EL (cell line): Measurements from ENCODE around the gene ADGRF3.
A peak's percentile ranks its signal among the peaks of the same experiment; 100 is the strongest.
"Not testable (repeated sequence)": the region's sequence is repeated elsewhere in the genome, so short reads cannot be mapped to it uniquely, and the experiment has no call there.

ENCODE experiments used
- DNase-seq: peaks from one replicate; pipeline ENCODE4 v3.0.0-alpha.2; 2016

The ADGRF3 gene, protein sequence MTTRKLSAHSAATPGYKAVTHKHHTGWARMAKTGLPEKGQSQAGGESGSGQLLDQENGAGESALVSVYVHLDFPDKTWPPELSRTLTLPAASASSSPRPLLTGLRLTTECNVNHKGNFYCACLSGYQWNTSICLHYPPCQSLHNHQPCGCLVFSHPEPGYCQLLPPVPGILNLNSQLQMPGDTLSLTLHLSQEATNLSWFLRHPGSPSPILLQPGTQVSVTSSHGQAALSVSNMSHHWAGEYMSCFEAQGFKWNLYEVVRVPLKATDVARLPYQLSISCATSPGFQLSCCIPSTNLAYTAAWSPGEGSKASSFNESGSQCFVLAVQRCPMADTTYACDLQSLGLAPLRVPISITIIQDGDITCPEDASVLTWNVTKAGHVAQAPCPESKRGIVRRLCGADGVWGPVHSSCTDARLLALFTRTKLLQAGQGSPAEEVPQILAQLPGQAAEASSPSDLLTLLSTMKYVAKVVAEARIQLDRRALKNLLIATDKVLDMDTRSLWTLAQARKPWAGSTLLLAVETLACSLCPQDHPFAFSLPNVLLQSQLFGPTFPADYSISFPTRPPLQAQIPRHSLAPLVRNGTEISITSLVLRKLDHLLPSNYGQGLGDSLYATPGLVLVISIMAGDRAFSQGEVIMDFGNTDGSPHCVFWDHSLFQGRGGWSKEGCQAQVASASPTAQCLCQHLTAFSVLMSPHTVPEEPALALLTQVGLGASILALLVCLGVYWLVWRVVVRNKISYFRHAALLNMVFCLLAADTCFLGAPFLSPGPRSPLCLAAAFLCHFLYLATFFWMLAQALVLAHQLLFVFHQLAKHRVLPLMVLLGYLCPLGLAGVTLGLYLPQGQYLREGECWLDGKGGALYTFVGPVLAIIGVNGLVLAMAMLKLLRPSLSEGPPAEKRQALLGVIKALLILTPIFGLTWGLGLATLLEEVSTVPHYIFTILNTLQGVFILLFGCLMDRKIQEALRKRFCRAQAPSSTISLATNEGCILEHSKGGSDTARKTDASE

GRCh38 chr2:26346454-26347053 lies at the start of gene ADGRF3:
Gene ADGRF3 (minus strand): TSS chr2:26346789. CDS start chr2:26346234, 555 bp downstream.
- peak; percentile 58 for DNase-seq

DNA sequence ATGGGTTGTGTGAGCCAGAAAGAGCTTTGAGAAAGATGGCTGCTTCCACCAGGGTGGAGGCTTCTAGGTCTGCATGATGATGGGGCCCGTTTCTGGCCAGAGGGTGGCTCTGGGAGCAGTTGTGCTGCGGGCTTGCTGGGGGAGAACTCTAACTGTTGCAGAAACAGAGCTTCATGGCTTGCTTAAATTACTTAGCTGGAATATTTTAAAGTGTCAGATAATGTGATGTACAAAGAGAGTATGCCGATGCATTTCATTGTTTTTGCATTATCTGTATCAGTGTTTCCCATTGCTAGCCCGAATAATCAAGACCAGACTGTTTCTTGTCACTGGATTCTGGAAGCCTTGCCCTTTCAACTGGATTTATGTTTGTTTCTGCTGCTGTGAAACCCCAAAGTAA lies 48.8 kb upstream of the ADGRF3 start:
- DNase-seq: no peak

DNA sequence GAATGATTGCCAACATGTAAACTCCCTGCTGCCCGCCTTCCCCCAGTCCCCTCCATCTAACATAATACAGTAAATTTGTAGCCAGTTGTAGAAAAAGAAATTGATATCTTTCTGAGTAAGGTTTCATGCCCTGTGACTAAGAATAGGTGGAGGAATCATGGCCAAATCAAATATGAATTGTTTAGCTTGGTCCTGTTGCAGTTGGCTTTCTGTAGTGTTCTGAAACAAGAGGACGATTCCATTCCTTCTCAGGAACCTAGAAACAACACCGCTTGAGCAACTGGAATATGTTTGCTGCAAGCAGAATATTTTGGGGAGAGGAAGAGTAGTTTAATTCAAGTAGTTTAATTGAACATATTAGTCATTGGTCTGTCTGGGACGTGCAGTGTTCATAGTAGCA lies 48.1 kb upstream of the ADGRF3 start:
- DNase-seq: no peak

DNA sequence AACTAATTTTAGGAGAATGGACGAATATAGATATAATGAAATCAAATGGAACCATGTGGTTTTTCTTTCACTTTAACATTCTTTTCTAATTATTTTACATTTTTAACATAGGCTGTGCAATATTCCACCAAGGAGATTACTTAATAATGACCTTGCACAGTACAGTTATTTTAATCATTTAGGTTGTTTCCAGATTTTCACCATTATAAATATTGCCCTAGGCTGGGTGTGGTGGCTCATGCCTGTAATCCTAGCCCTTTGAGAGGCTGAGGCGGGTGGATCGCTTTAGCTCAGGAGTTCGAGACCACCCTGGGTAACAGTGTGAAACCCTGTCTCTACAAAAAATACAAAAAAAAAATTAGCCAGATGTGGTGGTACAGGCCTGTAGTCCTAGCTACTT lies 40.6 kb upstream of the ADGRF3 start:
- no peak for DNase-seq

GRCh38 chr2:26384597-26384996 lies 38.0 kb upstream of the ADGRF3 start:
- DNase-seq: no peak

DNA sequence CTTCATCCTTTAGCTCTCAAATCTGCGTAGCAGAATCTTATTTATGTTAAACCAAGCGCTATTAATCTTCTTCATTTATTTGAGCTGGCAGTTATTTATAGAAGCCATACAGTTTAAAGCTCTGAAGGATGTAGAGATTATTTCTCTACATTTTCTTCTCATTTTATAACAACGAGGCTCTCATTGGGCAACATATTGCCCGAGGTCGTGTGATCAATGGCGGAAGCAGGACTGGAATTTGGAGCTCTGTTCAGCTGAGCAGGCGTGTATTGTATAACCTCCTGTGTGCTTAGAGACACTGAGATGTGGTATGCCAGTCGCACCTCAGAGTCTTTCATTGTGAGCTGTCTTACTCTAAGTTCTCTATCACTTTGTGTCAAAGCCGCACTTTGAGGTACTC lies 37.6 kb upstream of the ADGRF3 start:
- peak; percentile 46 for DNase-seq

DNA sequence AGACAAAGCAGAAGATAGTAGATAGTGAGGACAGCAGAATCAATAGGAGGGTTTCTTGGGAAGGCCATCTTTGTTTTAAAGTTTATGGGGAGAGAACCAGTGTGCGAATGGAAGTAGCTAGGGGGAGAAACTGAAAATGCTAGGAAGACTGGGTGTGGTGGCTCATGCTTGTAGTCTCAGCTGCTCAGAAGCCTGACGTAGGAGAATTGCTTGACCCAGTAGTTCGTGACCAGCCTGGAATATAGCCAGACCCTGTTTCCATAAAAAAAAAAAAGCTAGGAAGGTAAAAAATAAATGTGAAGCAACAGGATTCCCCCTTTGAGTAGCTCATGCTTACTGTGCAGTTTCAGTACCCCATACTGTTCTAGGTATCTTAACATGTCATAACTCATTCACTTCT lies 36.0 kb upstream of the ADGRF3 start:
- DNase-seq: no peak

- DNase-seq: no peak
Observed at GRCh38 chr2:26380281-26380680, 33.7 kb upstream of the ADGRF3 start.

- no peak for DNase-seq
Observed at GRCh38 chr2:26376799-26377198, 30.2 kb upstream of the ADGRF3 start.

- DNase-seq: not testable (repeated sequence)
Observed at GRCh38 chr2:26370909-26371308, 24.3 kb upstream of the ADGRF3 start.

- DNase-seq: not testable (repeated sequence)
Observed at GRCh38 chr2:26369664-26370063, 23.1 kb upstream of the ADGRF3 start.

GRCh38 chr2:26366957-26367356 lies 20.4 kb upstream of the ADGRF3 start:
- DNase-seq: no peak

DNA sequence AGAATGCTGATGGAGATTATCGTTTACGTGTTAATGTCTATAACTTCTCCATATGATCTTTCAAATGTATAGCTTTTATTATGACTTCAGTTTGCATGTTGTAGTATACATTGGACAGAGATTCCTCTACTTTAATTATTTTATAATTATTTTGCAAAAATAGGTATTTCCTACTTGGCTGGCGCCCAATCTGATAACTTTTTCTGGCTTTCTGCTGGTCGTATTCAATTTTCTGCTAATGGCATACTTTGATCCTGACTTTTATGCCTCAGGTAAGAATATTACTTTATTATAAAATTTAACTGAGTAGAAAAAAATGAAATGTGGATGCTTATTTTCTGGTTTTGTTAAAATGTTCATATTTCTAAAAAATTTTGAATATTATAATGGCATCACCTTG lies 18.1 kb upstream of the ADGRF3 start:
- DNase-seq: no peak

GRCh38 chr2:26363958-26364357 lies 17.4 kb upstream of the ADGRF3 start:
- DNase-seq: no peak

- peak; percentile 47 for DNase-seq
Observed at GRCh38 chr2:26363323-26363722, 16.7 kb upstream of the ADGRF3 start.

- no peak for DNase-seq
Observed at GRCh38 chr2:26359886-26360473, 13.4 kb upstream of the ADGRF3 start.

- DNase-seq: no peak
Observed at GRCh38 chr2:26356771-26357170, 10.2 kb upstream of the ADGRF3 start.

- no peak for DNase-seq
Observed at GRCh38 chr2:26356111-26356510, 9.5 kb upstream of the ADGRF3 start.

GRCh38 chr2:26355038-26355995 lies 8.7 kb upstream of the ADGRF3 start:
- peak; percentile 90 for DNase-seq

DNA sequence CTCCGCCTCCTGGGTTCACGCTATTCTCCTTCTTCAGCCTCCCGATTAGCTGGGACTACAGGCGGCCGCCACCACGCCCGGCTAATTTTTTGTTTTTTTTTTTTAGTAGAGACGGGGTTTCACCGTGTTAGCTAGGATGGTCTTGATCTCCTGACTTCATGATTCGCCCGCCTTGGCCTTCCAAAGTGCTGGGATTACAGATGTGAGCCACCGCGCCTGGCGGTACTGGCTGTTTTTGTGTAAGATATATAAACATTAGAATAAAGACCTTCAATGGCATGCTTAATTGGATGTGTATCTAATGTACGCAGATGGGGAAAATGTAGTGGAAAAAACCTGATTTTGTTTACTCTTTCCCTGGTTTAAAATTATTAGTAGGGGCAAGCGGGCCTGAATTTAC lies 7.9 kb upstream of the ADGRF3 start:
- not testable (repeated sequence) for DNase-seq

GRCh38 chr2:26352892-26353291 lies 6.3 kb upstream of the ADGRF3 start:
- peak; percentile 51 for DNase-seq
